ENCODE data around the gene CGB8.
"Not testable (repeated sequence)": the region's sequence is repeated elsewhere in the genome, so short reads cannot be mapped to it uniquely, and the experiment has no call there.

DNA sequence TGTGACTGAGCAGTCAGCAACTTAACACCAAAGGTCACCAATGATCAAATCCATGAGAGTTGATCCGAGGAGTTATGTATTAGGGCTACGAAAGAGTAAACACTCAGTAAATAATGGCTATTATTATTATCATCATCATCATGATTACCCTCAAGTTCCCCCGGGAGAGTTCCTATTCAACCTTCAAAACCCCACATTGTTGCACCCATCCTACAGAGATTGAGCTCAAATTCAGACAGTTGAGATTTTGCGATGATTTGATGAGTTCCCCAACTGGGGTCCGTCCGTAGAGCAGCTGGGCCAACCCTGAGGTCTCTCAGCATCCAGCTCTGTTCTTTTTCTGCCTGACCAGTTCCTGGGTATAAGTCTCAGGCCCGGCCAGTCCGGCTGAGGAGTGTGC, 10.8 kb downstream of the CGB8 start:
- not testable (repeated sequence) for TF ChIP-seq EP300 (IDR thresholded peaks at IDR 0.05; ENCODE audit: borderline replicate concordance in 1 of 2, low read depth in 2 of 2, low read length in 2 of 2); YY1 (IDR thresholded peaks at IDR 0.05; ENCODE audit: low read depth, low read length); POLR2AphosphoS5 (IDR thresholded peaks at IDR 0.05; ENCODE audit: low read depth, low read length); ZNF274 (IDR thresholded peaks at IDR 0.05; ENCODE audit: borderline replicate concordance, extremely low read depth, low read length); EZH2 (IDR thresholded peaks at IDR 0.05; ENCODE audit: low read depth, low read length, severe bottlenecking); CREB1 (IDR thresholded peaks at IDR 0.05); TCF12 (IDR thresholded peaks at IDR 0.05; ENCODE audit: low read depth, low read length); POLR2A (IDR thresholded peaks at IDR 0.05; ENCODE audit: control extremely low read depth in 1 of 2, low read depth in 2 of 2, low read length in 2 of 2)
- TF ChIP-seq, protein P1, sequence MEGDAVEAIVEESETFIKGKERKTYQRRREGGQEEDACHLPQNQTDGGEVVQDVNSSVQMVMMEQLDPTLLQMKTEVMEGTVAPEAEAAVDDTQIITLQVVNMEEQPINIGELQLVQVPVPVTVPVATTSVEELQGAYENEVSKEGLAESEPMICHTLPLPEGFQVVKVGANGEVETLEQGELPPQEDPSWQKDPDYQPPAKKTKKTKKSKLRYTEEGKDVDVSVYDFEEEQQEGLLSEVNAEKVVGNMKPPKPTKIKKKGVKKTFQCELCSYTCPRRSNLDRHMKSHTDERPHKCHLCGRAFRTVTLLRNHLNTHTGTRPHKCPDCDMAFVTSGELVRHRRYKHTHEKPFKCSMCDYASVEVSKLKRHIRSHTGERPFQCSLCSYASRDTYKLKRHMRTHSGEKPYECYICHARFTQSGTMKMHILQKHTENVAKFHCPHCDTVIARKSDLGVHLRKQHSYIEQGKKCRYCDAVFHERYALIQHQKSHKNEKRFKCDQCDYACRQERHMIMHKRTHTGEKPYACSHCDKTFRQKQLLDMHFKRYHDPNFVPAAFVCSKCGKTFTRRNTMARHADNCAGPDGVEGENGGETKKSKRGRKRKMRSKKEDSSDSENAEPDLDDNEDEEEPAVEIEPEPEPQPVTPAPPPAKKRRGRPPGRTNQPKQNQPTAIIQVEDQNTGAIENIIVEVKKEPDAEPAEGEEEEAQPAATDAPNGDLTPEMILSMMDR (IDR thresholded peaks at IDR 0.05; ENCODE audit: control extremely low read depth in 1 of 3, insufficient read depth in 1 of 3, low read depth in 1 of 3, low read length in 3 of 3), result not testable (repeated sequence)

Measured in H1 (cell line).